ENCODE results near the gene BOC. TPM values are rescaled to one million over a fixed set of nuclear protein-coding genes. Genes with fewer than 3 reads are reported as not detected.
A peak's percentile ranks its signal among the peaks of the same experiment; 100 is the strongest.

Gene BOC, protein sequence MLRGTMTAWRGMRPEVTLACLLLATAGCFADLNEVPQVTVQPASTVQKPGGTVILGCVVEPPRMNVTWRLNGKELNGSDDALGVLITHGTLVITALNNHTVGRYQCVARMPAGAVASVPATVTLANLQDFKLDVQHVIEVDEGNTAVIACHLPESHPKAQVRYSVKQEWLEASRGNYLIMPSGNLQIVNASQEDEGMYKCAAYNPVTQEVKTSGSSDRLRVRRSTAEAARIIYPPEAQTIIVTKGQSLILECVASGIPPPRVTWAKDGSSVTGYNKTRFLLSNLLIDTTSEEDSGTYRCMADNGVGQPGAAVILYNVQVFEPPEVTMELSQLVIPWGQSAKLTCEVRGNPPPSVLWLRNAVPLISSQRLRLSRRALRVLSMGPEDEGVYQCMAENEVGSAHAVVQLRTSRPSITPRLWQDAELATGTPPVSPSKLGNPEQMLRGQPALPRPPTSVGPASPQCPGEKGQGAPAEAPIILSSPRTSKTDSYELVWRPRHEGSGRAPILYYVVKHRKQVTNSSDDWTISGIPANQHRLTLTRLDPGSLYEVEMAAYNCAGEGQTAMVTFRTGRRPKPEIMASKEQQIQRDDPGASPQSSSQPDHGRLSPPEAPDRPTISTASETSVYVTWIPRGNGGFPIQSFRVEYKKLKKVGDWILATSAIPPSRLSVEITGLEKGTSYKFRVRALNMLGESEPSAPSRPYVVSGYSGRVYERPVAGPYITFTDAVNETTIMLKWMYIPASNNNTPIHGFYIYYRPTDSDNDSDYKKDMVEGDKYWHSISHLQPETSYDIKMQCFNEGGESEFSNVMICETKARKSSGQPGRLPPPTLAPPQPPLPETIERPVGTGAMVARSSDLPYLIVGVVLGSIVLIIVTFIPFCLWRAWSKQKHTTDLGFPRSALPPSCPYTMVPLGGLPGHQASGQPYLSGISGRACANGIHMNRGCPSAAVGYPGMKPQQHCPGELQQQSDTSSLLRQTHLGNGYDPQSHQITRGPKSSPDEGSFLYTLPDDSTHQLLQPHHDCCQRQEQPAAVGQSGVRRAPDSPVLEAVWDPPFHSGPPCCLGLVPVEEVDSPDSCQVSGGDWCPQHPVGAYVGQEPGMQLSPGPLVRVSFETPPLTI
- 10 to 100 TPM in 4 of 5 donors, 1 to 10 TPM in 1; 9.8 to 51.3 (median 32.2) TPM for total RNA-seq
- polyA plus RNA-seq: 10 to 100 TPM in 1 of 3 donors, 1 to 10 TPM in 2; 5.2 to 17.5 (median 8.8) TPM
- long read RNA-seq, donor 1: 0 reads
- long read RNA-seq, donor 2, partial matches to known transcripts: 0 of 1 reads
- long read RNA-seq, donor 2, other reads (novel, unspliced or antisense): 0 of 1 reads
- long read RNA-seq, donor 3, partial matches to known transcripts: 8 of 8 reads
- long read RNA-seq, donor 3, other reads (novel, unspliced or antisense): 0 of 8 reads
- long read RNA-seq, donor 4: 0 reads
- long read RNA-seq, donor 5: 0 reads
- long read RNA-seq, donor 6: 0 reads
- long read RNA-seq, donor 7, partial matches to known transcripts: 5 of 5 reads
- long read RNA-seq, donor 7, other reads (novel, unspliced or antisense): 0 of 5 reads
- long read RNA-seq, donor 8, full-length matches to known transcripts: 1 of 1 reads
- long read RNA-seq, donor 8, partial matches to known transcripts: 0 of 1 reads
- long read RNA-seq, donor 8, other reads (novel, unspliced or antisense): 0 of 1 reads
- long read RNA-seq, donor 9, partial matches to known transcripts: 14 of 14 reads
- long read RNA-seq, donor 9, other reads (novel, unspliced or antisense): 0 of 14 reads
- long read RNA-seq, donor 10: 0 reads

DNA sequence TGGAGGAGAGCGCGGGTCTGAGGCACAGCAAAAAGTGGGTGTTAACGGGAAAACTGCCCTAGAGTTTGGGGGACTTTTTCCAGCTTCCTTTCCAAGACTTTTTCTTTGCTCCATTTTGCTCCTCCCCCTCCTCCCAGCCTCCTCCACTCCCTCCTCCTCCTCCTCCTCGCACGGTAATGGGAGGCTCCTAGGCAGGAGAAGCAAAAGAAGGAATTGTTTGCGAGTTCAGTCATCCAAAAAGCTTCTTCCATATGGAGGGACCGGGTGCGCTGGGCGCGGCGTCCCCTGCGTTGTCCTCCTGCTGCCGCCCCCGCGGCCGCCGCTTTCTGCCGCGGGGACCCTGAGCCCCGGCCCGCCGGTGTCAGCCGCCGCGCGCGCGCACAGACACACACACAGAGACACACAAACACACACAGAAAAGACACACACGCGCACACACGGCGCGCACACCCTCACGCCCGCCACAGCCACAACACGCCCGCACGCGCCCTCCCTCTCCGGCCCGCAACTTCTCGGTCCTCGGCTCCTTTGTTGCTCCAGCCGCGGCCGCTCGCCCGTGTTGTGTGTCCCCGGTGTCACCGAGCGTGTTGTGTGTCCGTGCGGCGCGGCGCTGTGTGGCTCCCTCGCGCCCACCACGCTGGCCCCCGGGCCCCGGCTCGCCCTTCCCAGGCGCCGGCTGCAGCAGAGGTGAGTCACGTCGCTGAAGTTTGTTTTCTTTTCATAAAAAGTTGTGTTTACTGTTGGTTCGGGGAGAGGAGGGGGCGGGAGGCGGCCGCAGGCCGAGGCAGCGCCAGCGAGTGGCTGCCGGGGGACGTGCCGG is at the start of gene BOC:
Gene BOC, plus strand, starts transcription at position 228 of the 820 bp plus-strand sequence. CDS start 38,246 bp downstream, outside the sequence.
- TF ChIP-seq POLR2AphosphoS5 (IDR thresholded peaks at IDR 0.05): peak in 2 of 3 donors; percentile 4 to 15
- TF ChIP-seq, protein P1, sequence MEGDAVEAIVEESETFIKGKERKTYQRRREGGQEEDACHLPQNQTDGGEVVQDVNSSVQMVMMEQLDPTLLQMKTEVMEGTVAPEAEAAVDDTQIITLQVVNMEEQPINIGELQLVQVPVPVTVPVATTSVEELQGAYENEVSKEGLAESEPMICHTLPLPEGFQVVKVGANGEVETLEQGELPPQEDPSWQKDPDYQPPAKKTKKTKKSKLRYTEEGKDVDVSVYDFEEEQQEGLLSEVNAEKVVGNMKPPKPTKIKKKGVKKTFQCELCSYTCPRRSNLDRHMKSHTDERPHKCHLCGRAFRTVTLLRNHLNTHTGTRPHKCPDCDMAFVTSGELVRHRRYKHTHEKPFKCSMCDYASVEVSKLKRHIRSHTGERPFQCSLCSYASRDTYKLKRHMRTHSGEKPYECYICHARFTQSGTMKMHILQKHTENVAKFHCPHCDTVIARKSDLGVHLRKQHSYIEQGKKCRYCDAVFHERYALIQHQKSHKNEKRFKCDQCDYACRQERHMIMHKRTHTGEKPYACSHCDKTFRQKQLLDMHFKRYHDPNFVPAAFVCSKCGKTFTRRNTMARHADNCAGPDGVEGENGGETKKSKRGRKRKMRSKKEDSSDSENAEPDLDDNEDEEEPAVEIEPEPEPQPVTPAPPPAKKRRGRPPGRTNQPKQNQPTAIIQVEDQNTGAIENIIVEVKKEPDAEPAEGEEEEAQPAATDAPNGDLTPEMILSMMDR (IDR thresholded peaks at IDR 0.05): no peak
- peaks cover 0 to 29% (median 22%) of the 10 kb centered on the region in 3 donors for H3K27me3 ChIP-seq

GRCh38 chr3:113161661-113162060 is 49.7 kb upstream of the BOC start:
- no peaks in the 10 kb centered on the region for H3K9me3 ChIP-seq
- intact Hi-C loops (cut with DNase I; ENCODE audit: low total_unique reads): no loop called here
- peaks cover 2 to 20% (median 7%) of the 10 kb centered on the region in 4 donors for H3K4me1 ChIP-seq
- H3K4me3 ChIP-seq: no peak overlapping the region
- no peak for DNase-seq
- no peak for TF ChIP-seq POLR2A (IDR thresholded peaks at IDR 0.05)
- 78 to 92% (median 82%) methylated on average over 4 of the region's 4 CpGs for WGBS, 5 donors
- H3K27ac ChIP-seq: no peak overlapping the region
- no peaks in the 10 kb centered on the region for H3K27me3 ChIP-seq
- H3K36me3 ChIP-seq: no peaks in the 10 kb centered on the region

More for the DNA sequence above, at the start of gene BOC:
- Histone ChIP-seq H3K36me3 (peaks cover 0 to 3% (median 0%) of the 10 kb centered on the region in 4 donors), H3K4me1 (peaks cover 0 to 53% (median 19%) of the 10 kb centered on the region in 4 donors), H3K27ac (peak within 1 kb of the TSS; percentile 84 to 92 (median 87)), H3K4me3 (peak within 1 kb of the TSS; percentile 63 to 79 (median 77)), H3K9me3 (no peaks in the 10 kb centered on the region)
- intact Hi-C loops (cut with DNase I; ENCODE audit: low total_unique reads): no loop called here
- peak in 1 of 2 donors; percentile 86 for DNase-seq
- 0 to 2% (median 1%) methylated on average over 65 to 76 of the region's 76 CpGs for WGBS, 5 donors

GRCh38 chr3:113163152-113163551 is 48.2 kb upstream of the BOC start:
- Histone ChIP-seq H3K27me3 (no peaks in the 10 kb centered on the region), H3K27ac (no peak overlapping the region), H3K4me3 (no peak overlapping the region), H3K9me3 (no peaks in the 10 kb centered on the region), H3K36me3 (no peaks in the 10 kb centered on the region), H3K4me1 (peaks cover 9 to 24% (median 17%) of the 10 kb centered on the region in 4 donors)
- no peak for DNase-seq
- 78 to 91% (median 84%) methylated on average over 6 of the region's 6 CpGs for WGBS, 5 donors
- intact Hi-C loops (cut with DNase I; ENCODE audit: low total_unique reads): no loop called here
- TF ChIP-seq POLR2AphosphoS5 (IDR thresholded peaks at IDR 0.05) (no peak), POLR2A (IDR thresholded peaks at IDR 0.05) (no peak), EP300 (IDR thresholded peaks at IDR 0.05) (no peak)
- TF ChIP-seq, protein P1 (IDR thresholded peaks at IDR 0.05): no peak
